Neural cell (in vitro differentiated cells): ENCODE measurements around the gene PCYT1A.

Experiments
- EP300 ChIP-seq: fragments of 450-650 bp; conservative IDR thresholded peaks from 2 replicates; pipeline ENCODE4 v1.6.1; 2014; ENCODE audit warnings: antibody characterized with exemption, mild to moderate bottlenecking, moderate library complexity; ENCODE audit not compliant: poor library complexity, severe bottlenecking
- EZH2 ChIP-seq: fragments of 200-600, 300-800 bp; shearing (Covaris generic), sonication (generic); IDR thresholded peaks from 2 replicates; pipeline ENCODE4 v1.6.1; 2014; ENCODE audit warnings: antibody characterized with exemption, low read length, borderline replicate concordance, mild to moderate bottlenecking; ENCODE audit not compliant: insufficient read depth, poor library complexity, severe bottlenecking
- SMC3 ChIP-seq: fragments of 450-650 bp; conservative IDR thresholded peaks from 2 replicates; pipeline ENCODE4 v1.6.1; 2014; ENCODE audit warnings: antibody characterized with exemption, mild to moderate bottlenecking, moderate library complexity; ENCODE audit not compliant: poor library complexity
- TF ChIP-seq, protein P1 (sequence below): fragments of 450-650 bp; IDR thresholded peaks from 2 replicates; pipeline ENCODE4 v1.5.1; 2014; ENCODE audit warnings: antibody characterized with exemption, mild to moderate bottlenecking, moderate library complexity; ENCODE audit not compliant: poor library complexity, severe bottlenecking

DNA sequence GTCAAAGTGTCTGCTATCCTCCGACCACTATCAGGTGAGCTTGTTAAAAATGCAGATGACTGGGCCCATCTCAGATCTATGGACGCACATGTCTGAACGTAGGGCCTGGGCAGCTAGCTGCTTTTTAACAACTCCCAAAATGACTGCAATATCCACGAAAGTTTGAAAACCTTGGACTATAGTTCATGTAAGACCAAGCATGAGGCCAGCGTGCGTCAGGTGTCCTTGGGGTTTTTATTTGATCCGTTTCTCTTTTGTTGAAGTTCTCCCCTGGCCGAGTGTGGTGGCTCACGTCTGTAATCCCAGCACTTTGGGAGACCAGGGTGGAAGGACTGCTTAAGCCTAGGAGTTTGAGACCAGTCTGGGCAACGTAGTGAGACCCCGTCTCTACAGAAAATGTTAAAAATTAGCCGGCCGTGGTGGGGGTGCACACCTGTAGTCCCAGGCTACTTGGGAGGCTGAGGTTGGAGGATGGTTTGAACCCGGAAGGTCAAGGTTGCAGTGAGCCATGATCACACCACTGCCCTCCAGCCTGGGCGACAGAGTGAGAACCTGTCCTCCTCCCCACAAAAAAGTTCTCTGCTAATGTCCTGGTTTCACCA is 61.7 kb downstream of the PCYT1A start:
- TF ChIP-seq SMC3 (no peak), EP300 (no peak), EZH2 (no peak)
- TF ChIP-seq, protein P1, sequence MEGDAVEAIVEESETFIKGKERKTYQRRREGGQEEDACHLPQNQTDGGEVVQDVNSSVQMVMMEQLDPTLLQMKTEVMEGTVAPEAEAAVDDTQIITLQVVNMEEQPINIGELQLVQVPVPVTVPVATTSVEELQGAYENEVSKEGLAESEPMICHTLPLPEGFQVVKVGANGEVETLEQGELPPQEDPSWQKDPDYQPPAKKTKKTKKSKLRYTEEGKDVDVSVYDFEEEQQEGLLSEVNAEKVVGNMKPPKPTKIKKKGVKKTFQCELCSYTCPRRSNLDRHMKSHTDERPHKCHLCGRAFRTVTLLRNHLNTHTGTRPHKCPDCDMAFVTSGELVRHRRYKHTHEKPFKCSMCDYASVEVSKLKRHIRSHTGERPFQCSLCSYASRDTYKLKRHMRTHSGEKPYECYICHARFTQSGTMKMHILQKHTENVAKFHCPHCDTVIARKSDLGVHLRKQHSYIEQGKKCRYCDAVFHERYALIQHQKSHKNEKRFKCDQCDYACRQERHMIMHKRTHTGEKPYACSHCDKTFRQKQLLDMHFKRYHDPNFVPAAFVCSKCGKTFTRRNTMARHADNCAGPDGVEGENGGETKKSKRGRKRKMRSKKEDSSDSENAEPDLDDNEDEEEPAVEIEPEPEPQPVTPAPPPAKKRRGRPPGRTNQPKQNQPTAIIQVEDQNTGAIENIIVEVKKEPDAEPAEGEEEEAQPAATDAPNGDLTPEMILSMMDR, result no peak
